ENCODE data around the gene IFT81. TPM values are rescaled to one million over a fixed set of nuclear protein-coding genes. Genes with fewer than 3 reads are reported as not detected.
"Not testable (repeated sequence)": the region's sequence is repeated elsewhere in the genome, so short reads cannot be mapped to it uniquely, and the experiment has no call there.

The IFT81 gene
- total and polyA plus RNA-seq, 5 experiments from 2014 or later: 0.45 to 2.5 (median 0.82) TPM

DNA sequence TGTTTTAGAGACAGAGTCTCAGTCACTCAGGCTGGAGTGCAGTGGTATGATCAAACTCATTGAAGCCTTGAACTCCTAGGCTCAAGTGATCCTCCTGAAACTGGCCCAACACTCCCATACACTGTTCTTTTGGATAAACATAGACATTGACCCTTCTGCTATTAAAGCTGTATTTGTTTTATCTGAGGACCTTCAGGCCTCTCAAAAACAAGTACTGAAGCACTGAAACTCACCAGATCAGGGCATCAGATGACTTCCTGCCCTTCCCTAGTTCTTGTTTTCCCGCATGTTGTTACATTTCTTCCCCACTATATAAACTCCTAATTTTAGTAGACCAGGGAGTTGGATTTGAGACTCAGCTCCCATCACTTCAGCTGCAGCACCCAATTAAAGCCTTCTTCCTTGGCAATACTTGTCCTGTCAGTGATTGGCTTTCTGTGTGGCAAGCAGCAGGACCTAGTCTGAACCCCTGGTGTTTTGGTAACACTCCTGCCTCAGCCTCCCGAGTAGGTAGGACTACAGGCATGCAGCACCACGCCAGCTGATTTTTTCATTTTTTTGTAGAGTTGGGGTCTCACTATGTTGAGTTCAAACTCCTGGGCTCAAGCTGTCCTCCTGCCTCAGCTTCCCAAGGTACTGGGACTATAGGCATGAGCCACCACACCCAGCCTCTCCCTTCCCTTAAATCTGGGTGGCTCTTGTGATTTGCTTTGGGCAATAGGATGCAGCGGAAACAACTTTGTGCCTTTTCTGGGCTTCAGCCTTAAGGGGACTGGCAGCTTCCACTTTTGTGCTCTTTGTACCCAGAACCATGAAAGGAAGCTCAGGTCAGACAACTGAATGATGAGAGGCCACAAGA lies 12.5 kb upstream of the IFT81 start:
- POLR2A ChIA-PET: no interaction called here
- ATAC-seq: no peak
- Mint-ChIP-seq H3K4me1 (no peaks in the 10 kb centered on the region), H3K36me3 (no peaks in the 10 kb centered on the region), H3K9me3 (no peaks in the 10 kb centered on the region), H3K27me3 (peaks cover 2 to 10% (median 4%) of the 10 kb centered on the region in 5 donors), H3K27ac (no peak overlapping the region), H3K4me3 (no peak overlapping the region)
- no peak for DNase-seq

GRCh38 chr12:110112335-110112660 lies 11.9 kb upstream of the IFT81 start:
- POLR2A ChIA-PET: no interaction called here
- Mint-ChIP-seq H3K4me3 (no peak overlapping the region), H3K36me3 (no peaks in the 10 kb centered on the region), H3K27ac (no peak overlapping the region), H3K4me1 (no peaks in the 10 kb centered on the region), H3K27me3 (peaks cover 2 to 10% (median 4%) of the 10 kb centered on the region in 5 donors), H3K9me3 (no peaks in the 10 kb centered on the region)
- DNase-seq (no peak), ATAC-seq (no peak)

DNA sequence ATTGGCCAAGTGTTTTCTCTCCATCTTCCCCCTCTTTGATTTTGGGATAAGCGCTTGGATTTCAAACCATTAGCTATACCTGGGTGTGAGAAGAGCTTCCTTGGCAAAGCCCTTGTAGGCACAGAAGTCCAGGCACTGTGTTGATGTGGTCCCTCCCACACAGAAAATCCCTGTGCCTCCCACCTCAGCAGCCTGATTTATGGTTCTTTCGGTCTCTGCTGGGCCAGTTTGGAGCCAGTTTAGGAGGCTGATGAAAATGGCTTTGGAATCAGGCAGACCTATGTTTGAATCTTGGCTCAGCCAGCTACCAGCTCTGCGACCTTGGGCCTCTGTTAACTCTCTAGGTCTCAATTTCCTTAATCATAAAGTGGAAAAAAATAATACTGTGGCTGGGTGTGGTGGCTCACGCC lies 9.6 kb upstream of the IFT81 start:
- no peak overlapping the region for H3K27ac Mint-ChIP-seq
- H3K4me1 Mint-ChIP-seq: no peaks in the 10 kb centered on the region
- DNase-seq: no peak
- H3K27me3 Mint-ChIP-seq: peaks cover 2 to 6% (median 6%) of the 10 kb centered on the region in 5 donors
- no peak for ATAC-seq
- no peaks in the 10 kb centered on the region for H3K36me3 Mint-ChIP-seq
- no peak overlapping the region for H3K4me3 Mint-ChIP-seq
- no peaks in the 10 kb centered on the region for H3K9me3 Mint-ChIP-seq
- POLR2A ChIA-PET: no interaction called here

DNA sequence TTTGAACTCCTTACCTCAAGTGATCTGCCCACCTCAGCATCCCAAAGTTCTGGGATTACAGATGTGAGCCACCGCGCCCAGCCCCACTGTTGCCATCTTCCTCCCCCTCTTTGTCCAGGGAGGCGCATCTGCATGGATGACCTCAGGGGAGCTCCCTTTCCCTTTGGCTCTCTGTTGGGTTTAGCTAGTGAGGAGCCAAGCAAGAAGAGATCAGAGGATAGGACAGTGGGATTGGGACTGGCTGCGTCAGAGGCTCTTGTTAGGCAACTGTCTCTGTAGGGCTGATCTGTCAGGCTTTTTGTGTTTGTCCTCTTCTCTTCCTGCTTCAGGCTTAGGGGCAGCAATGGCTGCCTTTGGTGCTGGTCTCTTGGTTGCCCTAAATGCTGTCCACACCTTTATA lies 8.5 kb upstream of the IFT81 start:
- no peak overlapping the region for H3K4me3 Mint-ChIP-seq
- peaks cover 0 to 9% (median 4%) of the 10 kb centered on the region in 5 donors for H3K27me3 Mint-ChIP-seq
- ATAC-seq (no peak), DNase-seq (no peak)
- POLR2A ChIA-PET: interaction anchor here (1.1 kb wide), 1 partner anchor 9 kb away, joined by 3 read pairs; the partner anchor contains the start of gene IFT81
- H3K9me3 Mint-ChIP-seq: no peaks in the 10 kb centered on the region
- no peaks in the 10 kb centered on the region for H3K4me1 Mint-ChIP-seq
- H3K27ac Mint-ChIP-seq: no peak overlapping the region
- no peaks in the 10 kb centered on the region for H3K36me3 Mint-ChIP-seq

GRCh38 chr12:110116623-110117022 lies 7.5 kb upstream of the IFT81 start:
- no peaks in the 10 kb centered on the region for H3K9me3 Mint-ChIP-seq
- H3K4me3 Mint-ChIP-seq: no peak overlapping the region
- peak overlapping the region in 1 of 10 donors; percentile 78 for H3K27ac Mint-ChIP-seq
- DNase-seq (no peak), ATAC-seq (no peak)
- no peaks in the 10 kb centered on the region for H3K36me3 Mint-ChIP-seq
- H3K4me1 Mint-ChIP-seq: no peaks in the 10 kb centered on the region
- H3K27me3 Mint-ChIP-seq: peaks cover 0 to 9% (median 2%) of the 10 kb centered on the region in 5 donors
- POLR2A ChIA-PET: interaction anchor here (1.1 kb wide), 1 partner anchor 8 kb away, joined by 3 read pairs; the partner anchor contains the start of gene IFT81

DNA sequence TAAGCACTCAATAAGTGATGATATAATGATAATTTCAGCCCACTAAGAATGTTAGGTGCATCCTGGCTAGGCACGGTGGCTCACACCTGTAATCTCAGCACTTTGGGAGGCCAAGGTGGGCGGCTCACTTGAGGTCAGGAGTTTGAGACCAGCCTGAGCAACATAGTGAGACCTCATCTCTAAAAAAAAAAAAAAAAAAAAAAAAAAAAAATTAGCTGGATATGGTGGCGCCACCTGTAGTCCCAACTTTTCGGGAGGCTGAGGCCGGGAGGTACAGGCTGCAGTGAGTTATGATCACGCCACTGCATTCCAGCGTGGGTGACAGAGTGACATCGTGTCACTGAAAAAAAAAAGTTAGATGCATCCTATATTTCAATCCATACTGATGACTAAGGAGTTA lies 6.9 kb upstream of the IFT81 start:
- H3K36me3 Mint-ChIP-seq, H3K27me3 Mint-ChIP-seq, ATAC-seq, POLR2A ChIA-PET, H3K4me1 Mint-ChIP-seq, DNase-seq, H3K27ac Mint-ChIP-seq, H3K4me3 Mint-ChIP-seq, H3K9me3 Mint-ChIP-seq: not testable (repeated sequence)

- Mint-ChIP-seq H3K4me3 (no peak overlapping the region), H3K36me3 (no peaks in the 10 kb centered on the region), H3K27me3 (peaks cover 0 to 9% (median 2%) of the 10 kb centered on the region in 5 donors), H3K9me3 (no peaks in the 10 kb centered on the region), H3K27ac (no peak overlapping the region), H3K4me1 (no peaks in the 10 kb centered on the region)
- POLR2A ChIA-PET: no interaction called here
- no peak for DNase-seq
- ATAC-seq: no peak
Measured at GRCh38 chr12:110117956-110118685, 6.0 kb upstream of the IFT81 start.

GRCh38 chr12:110122929-110123328 lies 1.2 kb upstream of the IFT81 start:
- H3K27ac Mint-ChIP-seq: peak overlapping the region in 1 of 10 donors; percentile 5
- H3K4me3 Mint-ChIP-seq: no peak overlapping the region
- H3K4me1 Mint-ChIP-seq: peaks cover 0 to 11% (median 9%) of the 10 kb centered on the region in 4 donors
- peaks cover 0 to 6% (median 0%) of the 10 kb centered on the region in 5 donors for H3K27me3 Mint-ChIP-seq
- no peaks in the 10 kb centered on the region for H3K36me3 Mint-ChIP-seq
- POLR2A ChIA-PET: interaction anchor here (0.6 to 1.0 kb wide), 2 partner anchors 15 to 463 kb away, joined by 3 to 5 read pairs; no protein-coding TSS in a partner anchor
- ATAC-seq (no peak), DNase-seq (no peak)
- no peaks in the 10 kb centered on the region for H3K9me3 Mint-ChIP-seq

DNA sequence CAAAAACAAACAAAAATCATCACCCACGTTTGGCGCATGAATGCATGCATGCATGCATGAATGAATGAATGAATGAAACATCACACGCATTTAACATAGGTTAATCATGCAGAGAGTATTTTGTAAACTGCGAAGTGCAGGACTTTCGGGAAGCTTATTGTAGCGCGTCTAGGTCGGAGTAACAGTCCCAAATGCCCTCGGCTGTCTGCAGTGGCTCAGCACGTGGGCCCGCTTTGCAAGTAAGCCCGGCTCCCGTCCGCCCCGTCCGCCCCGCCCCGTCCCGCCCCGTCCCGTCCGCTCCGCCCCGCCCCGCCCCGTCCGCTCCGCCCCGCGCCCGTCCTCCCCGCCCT lies 263 bp upstream of the IFT81 start:
- peaks cover 0 to 11% (median 9%) of the 10 kb centered on the region in 4 donors for H3K4me1 Mint-ChIP-seq
- H3K27ac Mint-ChIP-seq: peak overlapping the region in 9 of 10 donors; percentile 19 to 93 (median 74)
- DNase-seq (no peak), ATAC-seq (peak in 1 of 2 donors; percentile 85)
- H3K36me3 Mint-ChIP-seq: no peaks in the 10 kb centered on the region
- POLR2A ChIA-PET: interaction anchor here (1.0 to 1.5 kb wide), 5 partner anchors 8 to 462 kb away, joined by 3 to 7 read pairs (median 4); partner anchors contain the start of genes ARPC3, ATP2A2 and FAM216A
- peaks cover 0 to 6% (median 0%) of the 10 kb centered on the region in 5 donors for H3K27me3 Mint-ChIP-seq
- no peaks in the 10 kb centered on the region for H3K9me3 Mint-ChIP-seq
- peak overlapping the region; percentile 41 to 82 (median 73) for H3K4me3 Mint-ChIP-seq

- POLR2A ChIA-PET: no interaction called here
Measured at GRCh38 chr12:110126557-110126956, 2.4 kb downstream of the IFT81 start.

GRCh38 chr12:110134691-110135411 lies 10.7 kb downstream of the IFT81 start:
- DNase-seq (peak in 1 of 10 donors; percentile 9), ATAC-seq (peak; percentile 28 to 53)
- H3K4me3 Mint-ChIP-seq: no peak overlapping the region
- peak overlapping the region in 1 of 10 donors; percentile 49 for H3K27ac Mint-ChIP-seq
- no peaks in the 10 kb centered on the region for H3K36me3 Mint-ChIP-seq
- no peaks in the 10 kb centered on the region for H3K27me3 Mint-ChIP-seq
- peaks cover 0 to 6% (median 3%) of the 10 kb centered on the region in 4 donors for H3K4me1 Mint-ChIP-seq
- POLR2A ChIA-PET: interaction anchor here (0.6 to 2.5 kb wide), 3 partner anchors 9 to 146 kb away, joined by 3 to 6 read pairs (median 3); partner anchors contain the start of gene ATP2A2
- H3K9me3 Mint-ChIP-seq: no peaks in the 10 kb centered on the region

More at GRCh38 chr12:110126557-110126956, 2.4 kb downstream of the IFT81 start:
- no peak for ATAC-seq
- H3K4me3 Mint-ChIP-seq: peak overlapping the region in 5 of 10 donors; percentile 24 to 79 (median 62)
- peak overlapping the region in 5 of 10 donors; percentile 19 to 80 (median 59) for H3K27ac Mint-ChIP-seq
- no peaks in the 10 kb centered on the region for H3K27me3 Mint-ChIP-seq
- H3K9me3 Mint-ChIP-seq: no peaks in the 10 kb centered on the region
- peaks cover 0 to 11% (median 9%) of the 10 kb centered on the region in 4 donors for H3K4me1 Mint-ChIP-seq
- DNase-seq: no peak
- H3K36me3 Mint-ChIP-seq: no peaks in the 10 kb centered on the region

GRCh38 chr12:110135806-110136205 lies 11.6 kb downstream of the IFT81 start:
- H3K4me3 Mint-ChIP-seq: no peak overlapping the region
- no peak for ATAC-seq
- H3K27ac Mint-ChIP-seq: no peak overlapping the region
- no peaks in the 10 kb centered on the region for H3K36me3 Mint-ChIP-seq
- DNase-seq: no peak
- POLR2A ChIA-PET: interaction anchor here (0.6 to 2.5 kb wide), 2 partner anchors 47 to 145 kb away, joined by 3 to 6 read pairs; partner anchors contain the start of gene ATP2A2
- H3K4me1 Mint-ChIP-seq: peaks cover 0 to 6% (median 3%) of the 10 kb centered on the region in 4 donors
- H3K27me3 Mint-ChIP-seq: no peaks in the 10 kb centered on the region
- no peaks in the 10 kb centered on the region for H3K9me3 Mint-ChIP-seq

Data from naive thymus-derived CD8-positive, alpha-beta T cell (primary cell).